Spleen (tissue), 11 donors: ENCODE results near the gene RFPL4A. TPM values are rescaled to one million over a fixed set of nuclear protein-coding genes. Genes with fewer than 3 reads are reported as not detected.

Experiments
- DNase-seq: peaks from one replicate; pipeline ENCODE4 v3.0.0-alpha.2; 2020
- H3K27ac ChIP-seq, 8 donors: fragments of 200-600 bp; sonication (generic) in 7 of 8; 1 replicate in 4 of 8; 2 replicates in 4 of 8; pipeline versions ENCODE4 v1.5.0 to v1.8.0; 2016 to 2021; ENCODE audit warnings: inconsistent platforms in 4 of 8, mild to moderate bottlenecking in 4 of 8, moderate library complexity in 1 of 8
- H3K27me3 ChIP-seq, 7 donors: fragments of 200-600 bp; sonication (generic) in 6 of 7; replicated peaks in 1 of 7; 1 replicate in 4 of 7; 2 replicates in 3 of 7; pipeline versions ENCODE4 v1.5.0 to v1.8.0; 2016 to 2021; ENCODE audit warnings: inconsistent platforms in 3 of 7, mild to moderate bottlenecking in 1 of 7
- H3K36me3 ChIP-seq, 6 donors: fragments of 200-600 bp; sonication (generic) in 5 of 6; 1 replicate in 4 of 6; 2 replicates in 2 of 6; pipeline versions ENCODE4 v1.5.0 to v1.8.0; 2016 to 2021; ENCODE audit warnings: inconsistent platforms in 2 of 6
- H3K4me1 ChIP-seq, 6 donors: fragments of 200-600 bp; sonication (generic) in 5 of 6; 1 replicate in 3 of 6; 2 replicates in 3 of 6; pipeline versions ENCODE4 v1.5.0 to v1.8.0; 2016 to 2021; ENCODE audit warnings: inconsistent platforms in 3 of 6
- H3K4me3 ChIP-seq, 8 donors: fragments of 200-600 bp; sonication (generic) in 7 of 8; 1 replicate in 4 of 8; 2 replicates in 4 of 8; pipeline versions ENCODE4 v1.5.0 to v1.8.0; 2016 to 2021; ENCODE audit warnings: inconsistent platforms in 4 of 8, mild to moderate bottlenecking in 4 of 8, moderate library complexity in 2 of 8
- H3K9me3 ChIP-seq, 8 donors: fragments of 200-600 bp; sonication (generic) in 7 of 8; 1 replicate in 4 of 8; 2 replicates in 4 of 8; pipeline versions ENCODE4 v1.5.0 to v1.8.0; 2016 to 2021; ENCODE audit warnings: inconsistent platforms in 4 of 8
- CTCF ChIP-seq, 11 experiments: fragments of 200-600 bp in 7 of 11; fragments of 450-650 bp in 4 of 11; sonication (generic) in 4 of 11; IDR thresholded peaks in 8 of 11; conservative IDR thresholded peaks in 3 of 11; 1 replicate in 7 of 11; 2 replicates in 4 of 11; pipeline versions ENCODE4 v1.4.0 to v1.8.0; 2016 to 2021; ENCODE audit warnings: antibody characterized with exemption in 11 of 11, inconsistent platforms in 4 of 11, mild to moderate bottlenecking in 1 of 11
- POLR2A ChIP-seq, 3 donors: fragments of 450-650 bp; IDR thresholded peaks; one replicate each; pipeline ENCODE4 v1.5.1; 2017; ENCODE audit warnings: antibody characterized with exemption in 3 of 3, mild to moderate bottlenecking in 1 of 3
- POLR2AphosphoS5 ChIP-seq, 3 donors: sonication (generic); formaldehyde crosslinking; IDR thresholded peaks; one replicate each; pipeline ENCODE4 v1.5.1; 2017; ENCODE audit warnings: antibody characterized with exemption in 3 of 3
- WGBS, 5 donors: extraction: QIAGEN DNeasy Blood & Tissue Kit in 3 of 5; methylation state at CpG; one replicate each; pipeline versions ENCODE4 v1.1.5 to v1.1.7; 2013 to 2018; 5-methylcytosine and 5-hydroxymethylcytosine counted together
- intact Hi-C: fragments of 100-400 bp; cut with DNase I; formaldehyde crosslinking; loops from one replicate; pipeline ENCODE4 v1.15.0; 2023; ENCODE audit warnings: low total_unique reads
- polyA plus RNA-seq, 3 donors: library from polyadenylated mRNA; stranded (reverse); fragments of 200-250 nt; gene quantifications; one replicate each; pipeline ENCODE4 v1.2.1, GENCODE V29; 2013
- total RNA-seq, 7 donors: library from RNA; depleted of rRNA in 3 of 7; stranded (reverse); fragments of >200 nt in 3 of 7; fragmentation: NEBNext Ultra II Directional in 4 of 7; extraction: Animal tissue kit (Norgen Biotek cat#: 25700) in 4 of 7; gene quantifications; one replicate each; pipeline versions ENCODE4 v1.1.0 to v1.2.1, GENCODE V29; 2016 to 2021
- donor health status: healthy with polysubstance abuse.
- donor health status: DM: no; HTN: no; CAD: no; lungs with moderate emphysema.
- donor health status: DM: no; HTN: no; CAD: no.
- donor health status: Bipolar disorder and iron deficiency.
- donor health status: healthy.
- donor health status: DM: no; HTN: no; CAD: no.
- donor health status: DM: yes; HTN: yes; CAD: no.

Gene RFPL4A
- total and polyA plus RNA-seq, 10 donors: not detected

GRCh38 chr19:55781112-55781511, 22.2 kb downstream of the RFPL4A start:
- DNase-seq: no peak
- Histone ChIP-seq H3K4me3 (no peak overlapping the region), H3K27me3 (peaks cover 0 to 38% (median 0%) of the 10 kb centered on the region in 7 donors), H3K27ac (no peak overlapping the region), H3K4me1 (no peaks in the 10 kb centered on the region), H3K9me3 (no peaks in the 10 kb centered on the region), H3K36me3 (no peaks in the 10 kb centered on the region)
- intact Hi-C loops: no loop called here
- WGBS, 5 donors: 70 to 83% (median 75%) methylated on average over 5 of the region's 5 CpGs
- no peak for TF ChIP-seq POLR2A (IDR thresholded peaks at IDR 0.05)
- no peak for TF ChIP-seq CTCF (IDR thresholded peaks at IDR 0.05 in 8 of 11, conservative IDR thresholded peaks at IDR 0.05 in 3 of 11)

- TF ChIP-seq CTCF (IDR thresholded peaks at IDR 0.05 in 8 of 11, conservative IDR thresholded peaks at IDR 0.05 in 3 of 11) (no peak), POLR2AphosphoS5 (IDR thresholded peaks at IDR 0.05) (no peak), POLR2A (IDR thresholded peaks at IDR 0.05) (no peak)
- Histone ChIP-seq H3K27me3 (peaks cover 0 to 4% (median 0%) of the 10 kb centered on the region in 7 donors), H3K4me3 (no peak overlapping the region), H3K4me1 (no peaks in the 10 kb centered on the region), H3K36me3 (no peaks in the 10 kb centered on the region), H3K9me3 (no peaks in the 10 kb centered on the region), H3K27ac (no peak overlapping the region)
- intact Hi-C loops: no loop called here
- 89 to 91% (median 90%) methylated on average over 11 of the region's 11 CpGs for WGBS, 5 donors
- DNase-seq: no peak
These were observed 36.1 kb downstream of the RFPL4A start for GRCh38 chr19:55795021-55795420.

GRCh38 chr19:55801416-55801815, 42.5 kb downstream of the RFPL4A start:
- no peak overlapping the region for H3K4me3 ChIP-seq
- intact Hi-C loops: no loop called here
- H3K36me3 ChIP-seq: no peaks in the 10 kb centered on the region
- peaks cover 0 to 12% (median 6%) of the 10 kb centered on the region in 8 donors for H3K9me3 ChIP-seq
- DNase-seq: no peak
- TF ChIP-seq POLR2AphosphoS5 (IDR thresholded peaks at IDR 0.05) (no peak), CTCF (IDR thresholded peaks at IDR 0.05 in 8 of 11, conservative IDR thresholded peaks at IDR 0.05 in 3 of 11) (no peak), POLR2A (IDR thresholded peaks at IDR 0.05) (no peak)
- H3K27me3 ChIP-seq: no peaks in the 10 kb centered on the region
- no peaks in the 10 kb centered on the region for H3K4me1 ChIP-seq
- H3K27ac ChIP-seq: no peak overlapping the region
- 65 to 68% (median 66%) methylated on average over 7 of the region's 7 CpGs for WGBS, 5 donors

- DNase-seq: no peak
- Histone ChIP-seq H3K4me1 (no peaks in the 10 kb centered on the region), H3K27ac (no peak overlapping the region), H3K36me3 (no peaks in the 10 kb centered on the region), H3K9me3 (peaks cover 0 to 12% (median 6%) of the 10 kb centered on the region in 8 donors), H3K4me3 (no peak overlapping the region), H3K27me3 (no peaks in the 10 kb centered on the region)
- 79 to 90% (median 88%) methylated on average over 2 of the region's 2 CpGs for WGBS, 5 donors
- intact Hi-C loops: no loop called here
- no peak for TF ChIP-seq POLR2A (IDR thresholded peaks at IDR 0.05)
- TF ChIP-seq POLR2AphosphoS5 (IDR thresholded peaks at IDR 0.05): no peak
- TF ChIP-seq CTCF (IDR thresholded peaks at IDR 0.05 in 8 of 11, conservative IDR thresholded peaks at IDR 0.05 in 3 of 11): no peak
These were observed 43.4 kb downstream of the RFPL4A start for GRCh38 chr19:55802281-55802680.
